Liver (tissue), 3 donors: ENCODE measurements around the gene IQCM.

Experiments used
- EGR1 ChIP-seq, 2 donors: IDR thresholded peaks; 2 replicates each; pipeline ENCODE4 v1.6.1; 2016 to 2018; ENCODE audit warnings: antibody characterized with exemption in 2 of 2, low read depth in 2 of 2
- FOXA1 ChIP-seq: IDR thresholded peaks from 2 replicates; pipeline ENCODE4 v1.6.1; 2016; ENCODE audit warnings: antibody characterized with exemption
- GABPA ChIP-seq, 2 donors: IDR thresholded peaks in 1 of 2; conservative IDR thresholded peaks in 1 of 2; 2 replicates each; pipeline ENCODE4 v1.6.1; 2016; ENCODE audit warnings: antibody characterized with exemption in 2 of 2, mild to moderate bottlenecking in 1 of 2, moderate library complexity in 1 of 2
- JUND ChIP-seq, 2 donors: IDR thresholded peaks; 2 replicates each; pipeline ENCODE4 v1.6.1; 2016; ENCODE audit warnings: antibody characterized with exemption in 2 of 2
- MAX ChIP-seq: IDR thresholded peaks from 2 replicates; pipeline ENCODE4 v1.6.1; 2016; ENCODE audit warnings: antibody characterized with exemption
- RAD21 ChIP-seq, 2 donors: IDR thresholded peaks; 2 replicates each; pipeline ENCODE4 v1.6.1; 2016; ENCODE audit warnings: antibody characterized with exemption in 2 of 2, mild to moderate bottlenecking in 2 of 2
- RXRA ChIP-seq, 2 donors: IDR thresholded peaks; 2 replicates each; pipeline ENCODE4 v1.6.1; 2017 to 2018; ENCODE audit warnings: antibody characterized with exemption in 2 of 2, mild to moderate bottlenecking in 1 of 2
- SP1 ChIP-seq: IDR thresholded peaks from 2 replicates; pipeline ENCODE4 v1.6.1; 2018; ENCODE audit warnings: antibody characterized with exemption, mild to moderate bottlenecking
- TAF1 ChIP-seq: conservative IDR thresholded peaks from 2 replicates; pipeline ENCODE4 v1.6.1; 2016; ENCODE audit warnings: antibody characterized with exemption, mild to moderate bottlenecking
- YY1 ChIP-seq: IDR thresholded peaks from 2 replicates; pipeline ENCODE4 v1.6.1; 2016; ENCODE audit warnings: antibody characterized with exemption, mild to moderate bottlenecking
- TF ChIP-seq, protein P1 (sequence below): fragments of 150-350 bp; IDR thresholded peaks from 2 replicates; pipeline ENCODE4 v1.5.1; 2017; ENCODE audit warnings: improper control_type of control experiment, low read depth, low read length; ENCODE audit not compliant: missing input control
- TF ChIP-seq, protein P2 (sequence below): IDR thresholded peaks from 2 replicates; pipeline ENCODE4 v1.6.1; 2016; ENCODE audit warnings: antibody characterized with exemption
- TF ChIP-seq, protein P3 (sequence below): IDR thresholded peaks from 2 replicates; pipeline ENCODE4 v1.6.1; 2016; ENCODE audit warnings: antibody characterized with exemption
- TF ChIP-seq, protein P4 (sequence below): IDR thresholded peaks from 2 replicates; pipeline ENCODE4 v1.6.1; 2016; ENCODE audit warnings: antibody characterized with exemption, mild to moderate bottlenecking
- donor health status: healthy.
- donor health status: healthy.

DNA sequence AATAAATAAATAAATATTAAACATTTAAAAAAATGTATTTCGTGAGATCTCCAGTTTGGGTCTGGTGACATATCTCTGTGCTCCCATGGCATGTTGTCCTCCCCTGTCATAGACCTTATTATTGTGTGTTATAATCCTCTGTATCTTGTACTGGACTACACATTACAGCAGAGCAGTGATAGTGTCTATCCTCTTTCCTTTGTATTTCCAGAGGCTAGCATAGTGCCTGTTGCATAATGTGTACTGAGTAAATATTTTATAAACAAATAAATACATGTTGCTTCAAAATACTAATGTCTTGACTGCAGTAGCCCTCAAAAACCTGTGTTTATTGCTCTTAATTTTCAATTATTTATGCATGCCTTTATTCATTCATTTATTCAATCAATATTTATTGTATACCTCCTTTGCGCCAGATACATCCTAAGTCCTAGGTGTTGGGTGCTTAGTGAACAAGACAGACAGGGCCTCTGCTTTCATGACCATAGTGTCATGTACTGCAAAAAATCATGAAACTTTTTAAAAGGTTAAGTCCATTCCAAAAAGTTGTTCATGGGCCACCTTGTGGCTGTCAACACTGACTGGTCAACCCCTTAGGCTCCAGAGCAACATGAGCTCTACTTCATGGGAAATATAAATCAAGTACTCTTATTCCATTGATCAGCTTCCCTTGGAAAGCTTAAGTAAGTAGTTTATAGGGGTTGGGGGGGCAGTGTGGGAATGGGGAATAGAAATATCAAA lies 303.9 kb downstream of the IQCM start:
- peak; percentile 11 for TF ChIP-seq YY1
- TF ChIP-seq, protein P1, sequence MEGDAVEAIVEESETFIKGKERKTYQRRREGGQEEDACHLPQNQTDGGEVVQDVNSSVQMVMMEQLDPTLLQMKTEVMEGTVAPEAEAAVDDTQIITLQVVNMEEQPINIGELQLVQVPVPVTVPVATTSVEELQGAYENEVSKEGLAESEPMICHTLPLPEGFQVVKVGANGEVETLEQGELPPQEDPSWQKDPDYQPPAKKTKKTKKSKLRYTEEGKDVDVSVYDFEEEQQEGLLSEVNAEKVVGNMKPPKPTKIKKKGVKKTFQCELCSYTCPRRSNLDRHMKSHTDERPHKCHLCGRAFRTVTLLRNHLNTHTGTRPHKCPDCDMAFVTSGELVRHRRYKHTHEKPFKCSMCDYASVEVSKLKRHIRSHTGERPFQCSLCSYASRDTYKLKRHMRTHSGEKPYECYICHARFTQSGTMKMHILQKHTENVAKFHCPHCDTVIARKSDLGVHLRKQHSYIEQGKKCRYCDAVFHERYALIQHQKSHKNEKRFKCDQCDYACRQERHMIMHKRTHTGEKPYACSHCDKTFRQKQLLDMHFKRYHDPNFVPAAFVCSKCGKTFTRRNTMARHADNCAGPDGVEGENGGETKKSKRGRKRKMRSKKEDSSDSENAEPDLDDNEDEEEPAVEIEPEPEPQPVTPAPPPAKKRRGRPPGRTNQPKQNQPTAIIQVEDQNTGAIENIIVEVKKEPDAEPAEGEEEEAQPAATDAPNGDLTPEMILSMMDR, result peak; percentile 18
- peak; percentile 21 to 59 for TF ChIP-seq RAD21 (IDR thresholded peaks at IDR 0.05)
- TF ChIP-seq RXRA (IDR thresholded peaks at IDR 0.05), result peak in 1 of 2 donors; percentile 29
- TF ChIP-seq, protein P2, sequence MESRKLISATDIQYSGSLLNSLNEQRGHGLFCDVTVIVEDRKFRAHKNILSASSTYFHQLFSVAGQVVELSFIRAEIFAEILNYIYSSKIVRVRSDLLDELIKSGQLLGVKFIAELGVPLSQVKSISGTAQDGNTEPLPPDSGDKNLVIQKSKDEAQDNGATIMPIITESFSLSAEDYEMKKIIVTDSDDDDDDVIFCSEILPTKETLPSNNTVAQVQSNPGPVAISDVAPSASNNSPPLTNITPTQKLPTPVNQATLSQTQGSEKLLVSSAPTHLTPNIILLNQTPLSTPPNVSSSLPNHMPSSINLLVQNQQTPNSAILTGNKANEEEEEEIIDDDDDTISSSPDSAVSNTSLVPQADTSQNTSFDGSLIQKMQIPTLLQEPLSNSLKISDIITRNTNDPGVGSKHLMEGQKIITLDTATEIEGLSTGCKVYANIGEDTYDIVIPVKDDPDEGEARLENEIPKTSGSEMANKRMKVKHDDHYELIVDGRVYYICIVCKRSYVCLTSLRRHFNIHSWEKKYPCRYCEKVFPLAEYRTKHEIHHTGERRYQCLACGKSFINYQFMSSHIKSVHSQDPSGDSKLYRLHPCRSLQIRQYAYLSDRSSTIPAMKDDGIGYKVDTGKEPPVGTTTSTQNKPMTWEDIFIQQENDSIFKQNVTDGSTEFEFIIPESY, result peak; percentile 31
- TF ChIP-seq, protein P3, sequence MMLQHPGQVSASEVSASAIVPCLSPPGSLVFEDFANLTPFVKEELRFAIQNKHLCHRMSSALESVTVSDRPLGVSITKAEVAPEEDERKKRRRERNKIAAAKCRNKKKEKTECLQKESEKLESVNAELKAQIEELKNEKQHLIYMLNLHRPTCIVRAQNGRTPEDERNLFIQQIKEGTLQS, result no peak
- TF ChIP-seq GABPA (IDR thresholded peaks at IDR 0.05 in 1 of 2, conservative IDR thresholded peaks at IDR 0.05 in 1 of 2), result no peak
- TF ChIP-seq EGR1 (IDR thresholded peaks at IDR 0.05; ENCODE audit: low read depth in 2 of 2), result no peak
- no peak for TF ChIP-seq SP1
- TF ChIP-seq, protein P4, sequence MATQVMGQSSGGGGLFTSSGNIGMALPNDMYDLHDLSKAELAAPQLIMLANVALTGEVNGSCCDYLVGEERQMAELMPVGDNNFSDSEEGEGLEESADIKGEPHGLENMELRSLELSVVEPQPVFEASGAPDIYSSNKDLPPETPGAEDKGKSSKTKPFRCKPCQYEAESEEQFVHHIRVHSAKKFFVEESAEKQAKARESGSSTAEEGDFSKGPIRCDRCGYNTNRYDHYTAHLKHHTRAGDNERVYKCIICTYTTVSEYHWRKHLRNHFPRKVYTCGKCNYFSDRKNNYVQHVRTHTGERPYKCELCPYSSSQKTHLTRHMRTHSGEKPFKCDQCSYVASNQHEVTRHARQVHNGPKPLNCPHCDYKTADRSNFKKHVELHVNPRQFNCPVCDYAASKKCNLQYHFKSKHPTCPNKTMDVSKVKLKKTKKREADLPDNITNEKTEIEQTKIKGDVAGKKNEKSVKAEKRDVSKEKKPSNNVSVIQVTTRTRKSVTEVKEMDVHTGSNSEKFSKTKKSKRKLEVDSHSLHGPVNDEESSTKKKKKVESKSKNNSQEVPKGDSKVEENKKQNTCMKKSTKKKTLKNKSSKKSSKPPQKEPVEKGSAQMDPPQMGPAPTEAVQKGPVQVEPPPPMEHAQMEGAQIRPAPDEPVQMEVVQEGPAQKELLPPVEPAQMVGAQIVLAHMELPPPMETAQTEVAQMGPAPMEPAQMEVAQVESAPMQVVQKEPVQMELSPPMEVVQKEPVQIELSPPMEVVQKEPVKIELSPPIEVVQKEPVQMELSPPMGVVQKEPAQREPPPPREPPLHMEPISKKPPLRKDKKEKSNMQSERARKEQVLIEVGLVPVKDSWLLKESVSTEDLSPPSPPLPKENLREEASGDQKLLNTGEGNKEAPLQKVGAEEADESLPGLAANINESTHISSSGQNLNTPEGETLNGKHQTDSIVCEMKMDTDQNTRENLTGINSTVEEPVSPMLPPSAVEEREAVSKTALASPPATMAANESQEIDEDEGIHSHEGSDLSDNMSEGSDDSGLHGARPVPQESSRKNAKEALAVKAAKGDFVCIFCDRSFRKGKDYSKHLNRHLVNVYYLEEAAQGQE, result no peak
- no peak for TF ChIP-seq MAX
- TF ChIP-seq FOXA1, result no peak
- no peak for TF ChIP-seq TAF1
- no peak for TF ChIP-seq JUND (IDR thresholded peaks at IDR 0.05)
